Loucy (cell line): ENCODE results near the gene RHEB.

Experiments used
- H2AFZ ChIP-seq: fragments of 200-600 bp; sonication (generic); 2 replicates; pipeline ENCODE4 v1.6.0; 2016; ENCODE audit warnings: antibody characterized with exemption, mild to moderate bottlenecking, low read length, moderate library complexity
- H3F3A ChIP-seq: fragments of 200-600 bp; 2 replicates; pipeline ENCODE4 v1.6.0; 2016; ENCODE audit warnings: antibody characterized with exemption, low read depth, mild to moderate bottlenecking
- H3K27me3 ChIP-seq: fragments of 200-600 bp; sonication (generic); 2 replicates; pipeline ENCODE4 v1.6.1; 2014; ENCODE audit warnings: low read length, mild to moderate bottlenecking; ENCODE audit not compliant: insufficient read depth, poor library complexity, severe bottlenecking
- H3K36me3 ChIP-seq: fragments of 200-600 bp; sonication (generic); 2 replicates; pipeline ENCODE4 v1.6.1; 2016; ENCODE audit warnings: low read length; ENCODE audit not compliant: insufficient read depth
- H3K4me1 ChIP-seq: fragments of 200-600 bp; sonication (generic); 2 replicates; pipeline ENCODE4 v1.5.1; 2014; ENCODE audit warnings: low read length, mild to moderate bottlenecking; ENCODE audit not compliant: insufficient read depth, poor library complexity, severe bottlenecking
- H3K4me2 ChIP-seq: fragments of 200-600 bp; sonication (generic); 2 replicates; pipeline ENCODE4 v1.6.0; 2014; ENCODE audit warnings: antibody characterized with exemption, low read length, low read depth, mild to moderate bottlenecking; ENCODE audit not compliant: poor library complexity, severe bottlenecking
- H3K4me3 ChIP-seq: fragments of 200-600 bp; sonication (generic); 2 replicates; pipeline ENCODE4 v1.5.1; 2014; ENCODE audit warnings: low read length, mild to moderate bottlenecking, mixed read lengths; ENCODE audit not compliant: poor library complexity, severe bottlenecking
- H3K79me2 ChIP-seq: fragments of 200-600 bp; sonication (generic); 2 replicates; pipeline ENCODE4 v1.6.1; 2014; ENCODE audit warnings: low read length; ENCODE audit not compliant: insufficient read depth
- H3K9ac ChIP-seq: fragments of 200-600 bp; sonication (generic); 2 replicates; pipeline ENCODE4 v1.6.0; 2014; ENCODE audit warnings: mild to moderate bottlenecking, low read depth, low read length, moderate library complexity; ENCODE audit not compliant: poor library complexity, severe bottlenecking
- H3K9me2 ChIP-seq: fragments of 200-600 bp; sonication (generic); replicated peaks from 2 replicates; pipeline ENCODE4 v1.6.1; 2016; ENCODE audit warnings: low read depth, low read length, mixed read lengths
- H3K9me3 ChIP-seq: fragments of 200-600 bp; sonication (generic); 2 replicates; pipeline ENCODE4 v1.6.1; 2014; ENCODE audit warnings: mild to moderate bottlenecking, antibody characterized with exemption, low read length, low read depth; ENCODE audit not compliant: insufficient read depth
- H4K20me1 ChIP-seq: fragments of 200-600 bp; sonication (generic); 2 replicates; pipeline ENCODE4 v1.6.0; 2014; ENCODE audit warnings: antibody characterized with exemption, low read length, mild to moderate bottlenecking; ENCODE audit not compliant: insufficient read depth, poor library complexity, severe bottlenecking
- EZH2phosphoT487 ChIP-seq: fragments of 200-600 bp; IDR thresholded peaks from 2 replicates; pipeline ENCODE4 v1.6.1; 2018; ENCODE audit warnings: antibody characterized with exemption, mild to moderate bottlenecking, moderate library complexity, borderline replicate concordance
- TF ChIP-seq, protein P1 (sequence below): fragments of 200-600 bp; sonication (generic); conservative IDR thresholded peaks from 2 replicates; pipeline ENCODE4 v1.5.1; 2014; ENCODE audit warnings: mild to moderate bottlenecking, antibody characterized with exemption, low read length

RHEB gene

DNA sequence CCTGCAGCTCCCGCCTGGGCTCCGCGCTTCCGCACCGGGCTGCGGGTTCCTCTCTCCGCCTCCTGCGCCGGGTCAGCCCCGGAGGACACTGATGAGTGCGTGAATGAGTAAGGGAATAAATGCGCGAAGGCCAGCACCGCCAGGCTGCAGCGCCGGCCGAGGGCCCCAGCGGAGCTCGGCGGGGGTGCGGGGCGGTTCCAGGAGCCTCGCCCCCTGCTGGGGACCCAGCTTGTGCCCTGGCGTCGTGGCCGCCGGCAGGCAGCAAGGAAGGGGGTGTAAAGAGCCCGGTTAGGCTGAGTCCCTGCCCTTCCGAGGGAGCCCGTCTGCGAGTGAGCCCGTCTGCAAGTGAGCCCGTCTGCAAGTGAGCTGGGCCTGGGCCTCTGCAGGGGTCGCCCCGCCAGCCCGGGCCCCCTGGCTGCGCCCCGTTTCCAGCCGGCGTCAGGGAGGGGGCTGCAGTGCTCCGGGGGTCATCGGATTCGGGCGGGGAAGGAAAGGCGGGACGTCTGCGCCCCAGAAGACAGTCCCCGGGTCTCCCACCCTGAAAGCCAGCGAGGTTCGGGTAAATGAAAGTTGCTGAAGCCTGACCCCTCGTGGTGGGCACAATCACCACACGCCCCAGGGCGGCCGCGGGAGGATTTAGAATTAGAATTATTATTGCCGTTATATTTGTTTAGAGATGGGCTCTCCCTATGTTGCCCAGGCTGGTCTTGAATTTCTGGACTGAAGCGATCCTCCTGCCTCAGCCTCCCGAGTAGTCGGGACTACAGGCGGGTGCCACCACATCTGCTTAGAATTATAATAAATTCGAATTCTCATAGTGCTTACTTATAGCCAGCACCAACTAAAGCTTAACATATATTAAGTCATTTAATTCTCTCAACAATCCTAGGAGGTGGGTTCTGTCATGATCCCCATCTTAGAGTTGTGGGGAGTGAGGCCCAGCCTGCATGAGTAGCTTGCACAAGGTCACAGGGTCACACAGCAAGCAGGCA lies 71.1 kb downstream of the RHEB start:
- peaks cover 3% of the 10 kb centered on the region for H3K4me1 ChIP-seq
- H3K4me3 ChIP-seq: peak overlapping the region; percentile 63

GRCh38 chr7:151447901-151448260 lies 71.8 kb downstream of the RHEB start:
- Histone ChIP-seq H3K9me2 (no peaks in the 10 kb centered on the region), H3K9me3 (no peaks in the 10 kb centered on the region), H3K4me2 (no peak overlapping the region), H4K20me1 (no peaks in the 10 kb centered on the region), H3K9ac (no peak overlapping the region), H2AFZ (no peak overlapping the region), H3K27me3 (no peaks in the 10 kb centered on the region), H3K4me1 (peaks cover 3% of the 10 kb centered on the region), H3K36me3 (no peaks in the 10 kb centered on the region), H3F3A (no peaks in the 10 kb centered on the region), H3K79me2 (no peaks in the 10 kb centered on the region), H3K4me3 (no peak overlapping the region)
- TF ChIP-seq EZH2phosphoT487: no peak
- TF ChIP-seq, protein P1, sequence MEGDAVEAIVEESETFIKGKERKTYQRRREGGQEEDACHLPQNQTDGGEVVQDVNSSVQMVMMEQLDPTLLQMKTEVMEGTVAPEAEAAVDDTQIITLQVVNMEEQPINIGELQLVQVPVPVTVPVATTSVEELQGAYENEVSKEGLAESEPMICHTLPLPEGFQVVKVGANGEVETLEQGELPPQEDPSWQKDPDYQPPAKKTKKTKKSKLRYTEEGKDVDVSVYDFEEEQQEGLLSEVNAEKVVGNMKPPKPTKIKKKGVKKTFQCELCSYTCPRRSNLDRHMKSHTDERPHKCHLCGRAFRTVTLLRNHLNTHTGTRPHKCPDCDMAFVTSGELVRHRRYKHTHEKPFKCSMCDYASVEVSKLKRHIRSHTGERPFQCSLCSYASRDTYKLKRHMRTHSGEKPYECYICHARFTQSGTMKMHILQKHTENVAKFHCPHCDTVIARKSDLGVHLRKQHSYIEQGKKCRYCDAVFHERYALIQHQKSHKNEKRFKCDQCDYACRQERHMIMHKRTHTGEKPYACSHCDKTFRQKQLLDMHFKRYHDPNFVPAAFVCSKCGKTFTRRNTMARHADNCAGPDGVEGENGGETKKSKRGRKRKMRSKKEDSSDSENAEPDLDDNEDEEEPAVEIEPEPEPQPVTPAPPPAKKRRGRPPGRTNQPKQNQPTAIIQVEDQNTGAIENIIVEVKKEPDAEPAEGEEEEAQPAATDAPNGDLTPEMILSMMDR: no peak

More for the DNA sequence above, 71.1 kb downstream of the RHEB start:
- Histone ChIP-seq H3F3A (no peaks in the 10 kb centered on the region), H3K9me3 (no peaks in the 10 kb centered on the region), H3K9ac (peak overlapping the region; percentile 55), H4K20me1 (no peaks in the 10 kb centered on the region), H2AFZ (peak overlapping the region; percentile 90), H3K9me2 (no peaks in the 10 kb centered on the region), H3K36me3 (no peaks in the 10 kb centered on the region), H3K4me2 (peak overlapping the region; percentile 58), H3K27me3 (no peaks in the 10 kb centered on the region), H3K79me2 (no peaks in the 10 kb centered on the region)
- no peak for TF ChIP-seq EZH2phosphoT487
- TF ChIP-seq, protein P1: peak; percentile 75

DNA sequence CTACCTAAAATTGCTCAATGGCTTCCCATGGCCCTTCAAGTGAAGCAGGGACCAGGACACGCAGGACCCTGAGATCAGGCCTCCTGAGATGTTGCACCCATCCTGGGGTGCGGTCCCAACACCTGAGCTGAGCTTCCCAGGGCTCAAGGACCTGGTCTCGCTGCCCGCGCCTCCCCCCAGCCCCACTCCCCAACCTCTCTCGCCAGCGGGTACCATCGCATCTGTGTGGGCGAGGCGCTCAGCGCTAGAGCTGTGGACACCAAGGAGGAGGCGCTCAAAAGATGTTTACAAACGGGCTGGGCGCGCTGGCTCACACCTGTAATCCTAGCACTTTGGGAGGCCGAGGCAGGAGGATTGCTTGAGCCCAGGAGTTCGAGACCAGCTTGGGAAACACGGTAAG lies 72.4 kb downstream of the RHEB start:
- Histone ChIP-seq H3K4me2 (no peak overlapping the region), H3K9me2 (no peaks in the 10 kb centered on the region), H3K4me3 (no peak overlapping the region), H4K20me1 (no peaks in the 10 kb centered on the region), H3K4me1 (peaks cover 3% of the 10 kb centered on the region), H3K79me2 (no peaks in the 10 kb centered on the region), H3K9me3 (no peaks in the 10 kb centered on the region), H3K9ac (no peak overlapping the region), H3K27me3 (no peaks in the 10 kb centered on the region), H3F3A (no peaks in the 10 kb centered on the region), H2AFZ (no peak overlapping the region), H3K36me3 (no peaks in the 10 kb centered on the region)
- TF ChIP-seq, protein P1: no peak
- no peak for TF ChIP-seq EZH2phosphoT487
